ENCODE results near the gene C16orf54. TPM values are rescaled to one million over a fixed set of nuclear protein-coding genes. Genes with fewer than 3 reads are reported as not detected.
"Not testable (repeated sequence)": the region's sequence is repeated elsewhere in the genome, so short reads cannot be mapped to it uniquely, and the experiment has no call there.

C16orf54 gene
- polyA plus RNA-seq, 2 donors: 0.33 to 0.55 TPM

- Histone ChIP-seq H3K9me3 (ENCODE audit: control insufficient read depth in 2 of 2, insufficient read depth in 1 of 2, low read depth in 1 of 2, low read length in 1 of 2) (no peaks in the 10 kb centered on the region), H3K4me1 (ENCODE audit: control insufficient read depth in 2 of 2, insufficient read depth in 2 of 2, low read length in 1 of 2) (peaks cover 0 to 9% of the 10 kb centered on the region in 2 donors), H3K36me3 (ENCODE audit: control insufficient read depth in 2 of 2, insufficient read depth in 2 of 2, low read length in 1 of 2) (no peaks in the 10 kb centered on the region), H3K27ac (ENCODE audit: low read depth in 2 of 2, low read length in 1 of 2) (peak overlapping the region in 1 of 2 donors; percentile 28), H3K4me3 (ENCODE audit: low read depth in 1 of 2, low read length in 2 of 2) (peak overlapping the region in 1 of 2 donors; percentile 31), H3K27me3 (ENCODE audit: control insufficient read depth in 1 of 2, insufficient read depth in 2 of 2, low read length in 2 of 2) (no peaks in the 10 kb centered on the region)
- 13 to 19% methylated on average over 38 of the region's 38 CpGs for WGBS, 2 donors
Measured at GRCh38 chr16:29784901-29785500, 39.2 kb upstream of the C16orf54 start.

GRCh38 chr16:29784157-29784556, 38.4 kb upstream of the C16orf54 start:
- Histone ChIP-seq H3K4me1 (ENCODE audit: control insufficient read depth in 2 of 2, insufficient read depth in 2 of 2, low read length in 1 of 2) (peaks cover 0 to 5% of the 10 kb centered on the region in 2 donors), H3K27me3 (ENCODE audit: control insufficient read depth in 1 of 2, insufficient read depth in 2 of 2, low read length in 2 of 2) (no peaks in the 10 kb centered on the region), H3K27ac (ENCODE audit: low read depth in 2 of 2, low read length in 1 of 2) (no peak overlapping the region), H3K4me3 (ENCODE audit: low read depth in 1 of 2, low read length in 2 of 2) (no peak overlapping the region), H3K9me3 (ENCODE audit: control insufficient read depth in 2 of 2, insufficient read depth in 1 of 2, low read depth in 1 of 2, low read length in 1 of 2) (no peaks in the 10 kb centered on the region), H3K36me3 (ENCODE audit: control insufficient read depth in 2 of 2, insufficient read depth in 2 of 2, low read length in 1 of 2) (no peaks in the 10 kb centered on the region)
- WGBS, 2 donors: 86 to 93% methylated on average over 2 of the region's 2 CpGs

GRCh38 chr16:29783094-29783953, 37.5 kb upstream of the C16orf54 start:
- not testable (repeated sequence) for H3K27ac ChIP-seq (ENCODE audit: low read depth in 2 of 2, low read length in 1 of 2); H3K27me3 ChIP-seq (ENCODE audit: control insufficient read depth in 1 of 2, insufficient read depth in 2 of 2, low read length in 2 of 2); H3K4me1 ChIP-seq (ENCODE audit: control insufficient read depth in 2 of 2, insufficient read depth in 2 of 2, low read length in 1 of 2); H3K36me3 ChIP-seq (ENCODE audit: control insufficient read depth in 2 of 2, insufficient read depth in 2 of 2, low read length in 1 of 2); H3K9me3 ChIP-seq (ENCODE audit: control insufficient read depth in 2 of 2, insufficient read depth in 1 of 2, low read depth in 1 of 2, low read length in 1 of 2); H3K4me3 ChIP-seq (ENCODE audit: low read depth in 1 of 2, low read length in 2 of 2)
- 75 to 79% methylated on average over 13 of the region's 13 CpGs for WGBS, 2 donors

- no peaks in the 10 kb centered on the region for H3K4me1 ChIP-seq (ENCODE audit: control insufficient read depth in 2 of 2, insufficient read depth in 2 of 2, low read length in 1 of 2)
- no peaks in the 10 kb centered on the region for H3K27me3 ChIP-seq (ENCODE audit: control insufficient read depth in 1 of 2, insufficient read depth in 2 of 2, low read length in 2 of 2)
- 43 to 56% methylated on average over 10 of the region's 10 CpGs for WGBS, 2 donors
- H3K27ac ChIP-seq (ENCODE audit: low read depth in 2 of 2, low read length in 1 of 2): no peak overlapping the region
- H3K9me3 ChIP-seq (ENCODE audit: control insufficient read depth in 2 of 2, insufficient read depth in 1 of 2, low read depth in 1 of 2, low read length in 1 of 2): no peaks in the 10 kb centered on the region
- no peaks in the 10 kb centered on the region for H3K36me3 ChIP-seq (ENCODE audit: control insufficient read depth in 2 of 2, insufficient read depth in 2 of 2, low read length in 1 of 2)
- H3K4me3 ChIP-seq (ENCODE audit: low read depth in 1 of 2, low read length in 2 of 2): no peak overlapping the region
Measured at GRCh38 chr16:29779474-29779873, 33.7 kb upstream of the C16orf54 start.

- Histone ChIP-seq H3K27me3 (ENCODE audit: control insufficient read depth in 1 of 2, insufficient read depth in 2 of 2, low read length in 2 of 2) (no peaks in the 10 kb centered on the region), H3K4me1 (ENCODE audit: control insufficient read depth in 2 of 2, insufficient read depth in 2 of 2, low read length in 1 of 2) (no peaks in the 10 kb centered on the region), H3K27ac (ENCODE audit: low read depth in 2 of 2, low read length in 1 of 2) (no peak within 1 kb of the TSS), H3K36me3 (ENCODE audit: control insufficient read depth in 2 of 2, insufficient read depth in 2 of 2, low read length in 1 of 2) (no peaks in the 10 kb centered on the region), H3K4me3 (ENCODE audit: low read depth in 1 of 2, low read length in 2 of 2) (no peak within 1 kb of the TSS), H3K9me3 (ENCODE audit: control insufficient read depth in 2 of 2, insufficient read depth in 1 of 2, low read depth in 1 of 2, low read length in 1 of 2) (no peaks in the 10 kb centered on the region)
- WGBS, 2 donors: 80% methylated on average over 10 of the region's 10 CpGs
Measured at GRCh38 chr16:29777576-29778350, 32.0 kb upstream of the C16orf54 start, which contains the start of gene ZG16. ZG16 (plus strand) TSS chr16:29778256; CDS start chr16:29779267, 1,011 bp downstream.

GRCh38 chr16:29775742-29776408, 30.1 kb upstream of the C16orf54 start:
- 61 to 74% methylated on average over 4 of the region's 4 CpGs for WGBS, 2 donors
- Histone ChIP-seq H3K9me3 (ENCODE audit: control insufficient read depth in 2 of 2, insufficient read depth in 1 of 2, low read depth in 1 of 2, low read length in 1 of 2) (no peaks in the 10 kb centered on the region), H3K27ac (ENCODE audit: low read depth in 2 of 2, low read length in 1 of 2) (no peak overlapping the region), H3K4me1 (ENCODE audit: control insufficient read depth in 2 of 2, insufficient read depth in 2 of 2, low read length in 1 of 2) (no peaks in the 10 kb centered on the region), H3K4me3 (ENCODE audit: low read depth in 1 of 2, low read length in 2 of 2) (no peak overlapping the region), H3K27me3 (ENCODE audit: control insufficient read depth in 1 of 2, insufficient read depth in 2 of 2, low read length in 2 of 2) (no peaks in the 10 kb centered on the region), H3K36me3 (ENCODE audit: control insufficient read depth in 2 of 2, insufficient read depth in 2 of 2, low read length in 1 of 2) (no peaks in the 10 kb centered on the region)

GRCh38 chr16:29774730-29775129, 28.9 kb upstream of the C16orf54 start:
- 90 to 91% methylated on average over 5 of the region's 5 CpGs for WGBS, 2 donors
- Histone ChIP-seq H3K27me3 (ENCODE audit: control insufficient read depth in 1 of 2, insufficient read depth in 2 of 2, low read length in 2 of 2) (no peaks in the 10 kb centered on the region), H3K27ac (ENCODE audit: low read depth in 2 of 2, low read length in 1 of 2) (no peak overlapping the region), H3K9me3 (ENCODE audit: control insufficient read depth in 2 of 2, insufficient read depth in 1 of 2, low read depth in 1 of 2, low read length in 1 of 2) (no peaks in the 10 kb centered on the region), H3K36me3 (ENCODE audit: control insufficient read depth in 2 of 2, insufficient read depth in 2 of 2, low read length in 1 of 2) (no peaks in the 10 kb centered on the region), H3K4me1 (ENCODE audit: control insufficient read depth in 2 of 2, insufficient read depth in 2 of 2, low read length in 1 of 2) (no peaks in the 10 kb centered on the region), H3K4me3 (ENCODE audit: low read depth in 1 of 2, low read length in 2 of 2) (no peak overlapping the region)

- H3K27ac ChIP-seq (ENCODE audit: low read depth in 2 of 2, low read length in 1 of 2); H3K4me3 ChIP-seq (ENCODE audit: low read depth in 1 of 2, low read length in 2 of 2); H3K36me3 ChIP-seq (ENCODE audit: control insufficient read depth in 2 of 2, insufficient read depth in 2 of 2, low read length in 1 of 2); H3K4me1 ChIP-seq (ENCODE audit: control insufficient read depth in 2 of 2, insufficient read depth in 2 of 2, low read length in 1 of 2); H3K9me3 ChIP-seq (ENCODE audit: control insufficient read depth in 2 of 2, insufficient read depth in 1 of 2, low read depth in 1 of 2, low read length in 1 of 2); H3K27me3 ChIP-seq (ENCODE audit: control insufficient read depth in 1 of 2, insufficient read depth in 2 of 2, low read length in 2 of 2): not testable (repeated sequence)
- WGBS, 2 donors: 84 to 85% methylated on average over 7 of the region's 7 CpGs
Measured at GRCh38 chr16:29772330-29772729, 26.5 kb upstream of the C16orf54 start.

GRCh38 chr16:29770250-29770929, 24.6 kb upstream of the C16orf54 start:
- Histone ChIP-seq H3K4me3 (ENCODE audit: low read depth in 1 of 2, low read length in 2 of 2) (no peak overlapping the region), H3K9me3 (ENCODE audit: control insufficient read depth in 2 of 2, insufficient read depth in 1 of 2, low read depth in 1 of 2, low read length in 1 of 2) (no peaks in the 10 kb centered on the region), H3K36me3 (ENCODE audit: control insufficient read depth in 2 of 2, insufficient read depth in 2 of 2, low read length in 1 of 2) (no peaks in the 10 kb centered on the region), H3K27me3 (ENCODE audit: control insufficient read depth in 1 of 2, insufficient read depth in 2 of 2, low read length in 2 of 2) (no peaks in the 10 kb centered on the region), H3K27ac (ENCODE audit: low read depth in 2 of 2, low read length in 1 of 2) (no peak overlapping the region), H3K4me1 (ENCODE audit: control insufficient read depth in 2 of 2, insufficient read depth in 2 of 2, low read length in 1 of 2) (no peaks in the 10 kb centered on the region)
- 78 to 80% methylated on average over 7 of the region's 7 CpGs for WGBS, 2 donors

All from esophagus (tissue), 2 donors.